Spleen (tissue), 3 donors: ENCODE data around the gene CAMTA1.

ENCODE experiments used
- POLR2A ChIP-seq, 3 donors: fragments of 450-650 bp; IDR thresholded peaks; one replicate each; pipeline ENCODE4 v1.5.1; 2017; ENCODE audit warnings: antibody characterized with exemption in 3 of 3, mild to moderate bottlenecking in 1 of 3
- POLR2AphosphoS5 ChIP-seq, 3 donors: sonication (generic); formaldehyde crosslinking; IDR thresholded peaks; one replicate each; pipeline ENCODE4 v1.5.1; 2017; ENCODE audit warnings: antibody characterized with exemption in 3 of 3

DNA sequence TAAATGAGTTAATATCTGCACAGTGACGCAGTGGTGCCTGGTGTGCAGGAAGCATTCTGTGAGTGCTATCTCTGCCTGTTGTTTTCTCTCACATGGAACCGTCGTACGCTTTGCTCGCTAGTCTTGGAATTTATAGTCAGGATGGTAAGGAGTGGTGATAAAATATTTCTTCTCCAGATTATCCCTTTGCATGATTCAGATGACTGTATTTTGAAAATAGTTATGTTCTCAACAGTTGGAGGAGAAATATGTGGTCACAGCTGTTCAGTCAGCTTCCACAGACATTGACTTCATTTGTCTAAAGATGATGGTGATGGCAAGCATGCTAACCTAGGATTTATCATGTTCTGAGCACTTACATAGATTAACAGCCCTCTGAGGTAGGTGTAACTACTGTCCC lies 944.5 kb downstream of the CAMTA1 start:
- TF ChIP-seq POLR2AphosphoS5 (IDR thresholded peaks at IDR 0.05) (no peak), POLR2A (IDR thresholded peaks at IDR 0.05) (no peak)
